HG02759 (cell line): ENCODE results near the gene MUC5AC.

Experiments
- ATAC-seq: cut with Tn5 transposase; IDR thresholded peaks from one replicate; pipeline ENCODE4 v1.9.1; 2021; ENCODE audit warnings: mild to moderate bottlenecking, moderate library complexity; ENCODE audit not compliant: unreplicated experiment

The MUC5AC gene

GRCh38 chr11:1224111-1224490 is 66.3 kb downstream of the MUC5AC start:
- ATAC-seq = no peak

GRCh38 chr11:1224491-1225385 is 67.0 kb downstream of the MUC5AC start:
- no peak for ATAC-seq

GRCh38 chr11:1225386-1226225 is 67.9 kb downstream of the MUC5AC start:
- no peak for ATAC-seq

GRCh38 chr11:1226226-1226985 is 68.7 kb downstream of the MUC5AC start:
- no peak for ATAC-seq

- ATAC-seq = no peak
Measured at GRCh38 chr11:1226986-1227550, 69.3 kb downstream of the MUC5AC start.

GRCh38 chr11:1227551-1228100 is 69.9 kb downstream of the MUC5AC start:
- ATAC-seq = no peak

GRCh38 chr11:1228101-1228821 is 70.5 kb downstream of the MUC5AC start:
- no peak for ATAC-seq

GRCh38 chr11:1228921-1229451 is 71.2 kb downstream of the MUC5AC start:
- ATAC-seq = no peak

- ATAC-seq = no peak
Measured at GRCh38 chr11:1229471-1230120, 71.8 kb downstream of the MUC5AC start.

GRCh38 chr11:1230121-1230455 is 72.3 kb downstream of the MUC5AC start:
- ATAC-seq = no peak

- ATAC-seq = no peak
Measured at GRCh38 chr11:1230456-1231395, 73.0 kb downstream of the MUC5AC start.

- no peak for ATAC-seq
Measured at GRCh38 chr11:1231396-1232020, 73.8 kb downstream of the MUC5AC start.

GRCh38 chr11:1232021-1232882 is 74.5 kb downstream of the MUC5AC start:
- no peak for ATAC-seq

- no peak for ATAC-seq
Measured at GRCh38 chr11:1232883-1233321, 75.1 kb downstream of the MUC5AC start.

GRCh38 chr11:1233351-1234053 is 75.7 kb downstream of the MUC5AC start:
- no peak for ATAC-seq
